ENCODE data around the gene ARHGAP1. TPM values are rescaled to one million over a fixed set of nuclear protein-coding genes. Genes with fewer than 3 reads are reported as not detected.

ARHGAP1 gene
- 10 to 100 TPM; 52.9 to 54.4 TPM for total RNA-seq

GRCh38 chr11:46700241-46701077 is at the start of gene ARHGAP1, which contains the start of gene ZNF408:
Gene ARHGAP1, minus strand, starts transcription at chr11:46700619. Its CDS starts 4,512 bp downstream, at chr11:46696107.
Gene ZNF408, plus strand, starts transcription at chr11:46701031. Its CDS starts 17 bp downstream, at chr11:46701048.
- POLR2A ChIA-PET, result interaction anchor here (0.9 to 1.1 kb wide), 3 partner anchors 9 to 1065 kb away, joined by 3 read pairs; no protein-coding TSS in a partner anchor
- CTCF ChIA-PET, result interaction anchor here (0.9 kb wide), 1 partner anchor 31 kb away, joined by 3 read pairs; no protein-coding TSS in a partner anchor

GRCh38 chr11:46747150-46747549 is 46.7 kb upstream of the ARHGAP1 start:
- ChIA-PET POLR2A (no interaction called here), CTCF (no interaction called here)

GRCh38 chr11:46745995-46746394 is 45.6 kb upstream of the ARHGAP1 start:
- POLR2A ChIA-PET, result no interaction called here

GRCh38 chr11:46745328-46745727 is 44.9 kb upstream of the ARHGAP1 start:
- ChIA-PET POLR2A (no interaction called here), CTCF (no interaction called here)

More at GRCh38 chr11:46745995-46746394, 45.6 kb upstream of the ARHGAP1 start:
- CTCF ChIA-PET, result no interaction called here

GRCh38 chr11:46743693-46744339 is 43.4 kb upstream of the ARHGAP1 start:
- POLR2A ChIA-PET, result no interaction called here

GRCh38 chr11:46743043-46743442 is 42.6 kb upstream of the ARHGAP1 start:
- ChIA-PET CTCF (no interaction called here), POLR2A (no interaction called here)

More at GRCh38 chr11:46743693-46744339, 43.4 kb upstream of the ARHGAP1 start:
- CTCF ChIA-PET, result no interaction called here

GRCh38 chr11:46741600-46742484 is 41.4 kb upstream of the ARHGAP1 start:
- POLR2A ChIA-PET, result no interaction called here
- CTCF ChIA-PET, result no interaction called here

GRCh38 chr11:46738887-46739286 is 38.5 kb upstream of the ARHGAP1 start:
- ChIA-PET POLR2A (no interaction called here), CTCF (interaction anchor here (0.7 kb wide), 1 partner anchor 378 kb away, joined by 3 read pairs; no protein-coding TSS in a partner anchor)

- POLR2A ChIA-PET, result interaction anchor here (0.7 kb wide), 1 partner anchor 12 kb away, joined by 3 read pairs; no protein-coding TSS in a partner anchor
Measured at GRCh38 chr11:46737699-46738098, 37.3 kb upstream of the ARHGAP1 start.

GRCh38 chr11:46736615-46737014 is 36.2 kb upstream of the ARHGAP1 start:
- POLR2A ChIA-PET, result no interaction called here
- CTCF ChIA-PET, result no interaction called here

More at GRCh38 chr11:46737699-46738098, 37.3 kb upstream of the ARHGAP1 start:
- CTCF ChIA-PET, result no interaction called here

- ChIA-PET POLR2A (interaction anchor here (0.6 kb wide), 1 partner anchor 482 kb away, joined by 5 read pairs; no protein-coding TSS in a partner anchor), CTCF (no interaction called here)
Measured at GRCh38 chr11:46736146-46736545, 35.7 kb upstream of the ARHGAP1 start.

- ChIA-PET CTCF (no interaction called here), POLR2A (interaction anchor here (0.6 kb wide), 1 partner anchor 147 kb away, joined by 4 read pairs; no protein-coding TSS in a partner anchor)
Measured at GRCh38 chr11:46733234-46733633, 32.8 kb upstream of the ARHGAP1 start.

GRCh38 chr11:46731545-46731944 is 31.1 kb upstream of the ARHGAP1 start:
- ChIA-PET CTCF (no interaction called here), POLR2A (no interaction called here)

GRCh38 chr11:46729110-46730027 is 28.9 kb upstream of the ARHGAP1 start:
- ChIA-PET POLR2A (no interaction called here), CTCF (interaction anchor here (0.7 kb wide), 1 partner anchor 24 kb away, joined by 3 read pairs; no protein-coding TSS in a partner anchor)

- CTCF ChIA-PET, result interaction anchor here (0.7 kb wide), 1 partner anchor 24 kb away, joined by 3 read pairs; no protein-coding TSS in a partner anchor
- POLR2A ChIA-PET, result no interaction called here
Measured at GRCh38 chr11:46728659-46729040, 28.2 kb upstream of the ARHGAP1 start.

- ChIA-PET CTCF (interaction anchor here (0.7 kb wide), 1 partner anchor 23 kb away, joined by 3 read pairs; no protein-coding TSS in a partner anchor), POLR2A (no interaction called here)
Measured at GRCh38 chr11:46727952-46728658, 27.7 kb upstream of the ARHGAP1 start.

GRCh38 chr11:46726206-46726862 is 25.9 kb upstream of the ARHGAP1 start:
- POLR2A ChIA-PET, result no interaction called here
- CTCF ChIA-PET, result interaction anchor here (0.7 kb wide), 1 partner anchor 87 kb away, joined by 3 read pairs; no protein-coding TSS in a partner anchor
